Liver (tissue), 9 donors: ENCODE data around the gene ZRANB1. TPM values are rescaled to one million over a fixed set of nuclear protein-coding genes. Genes with fewer than 3 reads are reported as not detected.

ENCODE experiments used
- DNase-seq: peaks from one replicate; pipeline ENCODE4 v3.0.0-alpha.2; 2017; ENCODE audit warnings: low spot score
- H3K27ac ChIP-seq, 2 donors: one replicate each; pipeline ENCODE4 v1.7.0; 2013; ENCODE audit warnings: inconsistent platforms in 2 of 2, low read length in 2 of 2, control low read depth in 1 of 2, low read depth in 1 of 2, mild to moderate bottlenecking in 1 of 2
- H3K27me3 ChIP-seq, 4 donors: one replicate each; pipeline versions ENCODE4 v1.6.1 to v1.7.0; 2013; ENCODE audit warnings: low read length in 3 of 4, inconsistent platforms in 1 of 4, mild to moderate bottlenecking in 1 of 4, moderate library complexity in 1 of 4; ENCODE audit not compliant: control insufficient read depth in 4 of 4, insufficient read depth in 4 of 4
- H3K36me3 ChIP-seq, 4 donors: one replicate each; pipeline versions ENCODE4 v1.6.1 to v1.7.0; 2013; ENCODE audit warnings: low read length in 3 of 4, mild to moderate bottlenecking in 3 of 4, low read depth in 1 of 4, moderate library complexity in 1 of 4; ENCODE audit not compliant: control insufficient read depth in 4 of 4, insufficient read depth in 3 of 4
- H3K4me1 ChIP-seq, 4 donors: one replicate each; pipeline versions ENCODE4 v1.6.1 to v1.7.0; 2013; ENCODE audit warnings: low read length in 3 of 4, mild to moderate bottlenecking in 3 of 4, moderate library complexity in 1 of 4; ENCODE audit not compliant: control insufficient read depth in 4 of 4, insufficient read depth in 4 of 4
- H3K4me3 ChIP-seq, 3 donors: one replicate each; pipeline versions ENCODE4 v1.6.1 to v1.7.0; 2013; ENCODE audit warnings: low read length in 3 of 3, control low read depth in 1 of 3, low read depth in 1 of 3, mild to moderate bottlenecking in 1 of 3
- H3K9ac ChIP-seq, 2 donors: one replicate each; pipeline ENCODE4 v1.7.0; 2013; ENCODE audit warnings: low read length in 2 of 2, mild to moderate bottlenecking in 2 of 2, moderate library complexity in 2 of 2, control low read depth in 1 of 2, low read depth in 1 of 2
- H3K9me3 ChIP-seq, 4 donors: one replicate each; pipeline versions ENCODE4 v1.6.1 to v1.7.0; 2013; ENCODE audit warnings: low read length in 3 of 4; ENCODE audit not compliant: control insufficient read depth in 4 of 4
- EGR1 ChIP-seq, 2 donors: IDR thresholded peaks; 2 replicates each; pipeline ENCODE4 v1.6.1; 2016 to 2018; ENCODE audit warnings: antibody characterized with exemption in 2 of 2, low read depth in 2 of 2
- FOXA1 ChIP-seq: IDR thresholded peaks from 2 replicates; pipeline ENCODE4 v1.6.1; 2016; ENCODE audit warnings: antibody characterized with exemption
- FOXA2 ChIP-seq: IDR thresholded peaks from 2 replicates; pipeline ENCODE4 v1.6.1; 2016; ENCODE audit warnings: antibody characterized with exemption
- GABPA ChIP-seq, 2 donors: IDR thresholded peaks in 1 of 2; conservative IDR thresholded peaks in 1 of 2; 2 replicates each; pipeline ENCODE4 v1.6.1; 2016; ENCODE audit warnings: antibody characterized with exemption in 2 of 2, mild to moderate bottlenecking in 1 of 2, moderate library complexity in 1 of 2
- HNF4A ChIP-seq, 2 donors: conservative IDR thresholded peaks; 2 replicates each; pipeline ENCODE4 v1.6.1; 2016; ENCODE audit warnings: antibody characterized with exemption in 2 of 2, mild to moderate bottlenecking in 2 of 2
- HNF4G ChIP-seq: IDR thresholded peaks from 2 replicates; pipeline ENCODE4 v1.6.1; 2016; ENCODE audit warnings: antibody characterized with exemption
- JUND ChIP-seq, 2 donors: IDR thresholded peaks; 2 replicates each; pipeline ENCODE4 v1.6.1; 2016; ENCODE audit warnings: antibody characterized with exemption in 2 of 2
- NR2F2 ChIP-seq: IDR thresholded peaks from 2 replicates; pipeline ENCODE4 v1.6.1; 2016; ENCODE audit warnings: antibody characterized with exemption
- RAD21 ChIP-seq, 2 donors: IDR thresholded peaks; 2 replicates each; pipeline ENCODE4 v1.6.1; 2016; ENCODE audit warnings: antibody characterized with exemption in 2 of 2, mild to moderate bottlenecking in 2 of 2
- RXRA ChIP-seq, 2 donors: IDR thresholded peaks; 2 replicates each; pipeline ENCODE4 v1.6.1; 2017 to 2018; ENCODE audit warnings: antibody characterized with exemption in 2 of 2, mild to moderate bottlenecking in 1 of 2
- SP1 ChIP-seq: IDR thresholded peaks from 2 replicates; pipeline ENCODE4 v1.6.1; 2018; ENCODE audit warnings: antibody characterized with exemption, mild to moderate bottlenecking
- TAF1 ChIP-seq: conservative IDR thresholded peaks from 2 replicates; pipeline ENCODE4 v1.6.1; 2016; ENCODE audit warnings: antibody characterized with exemption, mild to moderate bottlenecking
- YY1 ChIP-seq: IDR thresholded peaks from 2 replicates; pipeline ENCODE4 v1.6.1; 2016; ENCODE audit warnings: antibody characterized with exemption, mild to moderate bottlenecking
- WGBS: extraction: QIAGEN DNeasy Blood & Tissue Kit; methylation state at CpG from one replicate; pipeline ENCODE4 v1.1.7; 2013; 5-methylcytosine and 5-hydroxymethylcytosine counted together
- polyA plus RNA-seq, 2 donors: library from polyadenylated mRNA; stranded (reverse) in 1 of 2; unstranded in 1 of 2; fragments of 200-250 nt in 1 of 2; fragments of >200 nt in 1 of 2; fragmentation: Nextera tagmentation in 1 of 2; extraction: Ambion mirVana in 1 of 2; gene quantifications; one replicate each; pipeline versions ENCODE4 v1.2.1 to v1.2.3, GENCODE V29; 2013 to 2015
- total RNA-seq, 2 donors: library from RNA; depleted of rRNA; stranded (reverse); fragments of >200 nt; gene quantifications; one replicate each; pipeline ENCODE4 v1.2.3, GENCODE V29; 2014
- TF ChIP-seq, protein P1 (sequence below): IDR thresholded peaks from 2 replicates; pipeline ENCODE4 v1.6.1; 2016; ENCODE audit warnings: antibody characterized with exemption
- TF ChIP-seq, protein P2 (sequence below): IDR thresholded peaks from 2 replicates; pipeline ENCODE4 v1.6.1; 2016; ENCODE audit warnings: antibody characterized with exemption
- TF ChIP-seq, protein P3 (sequence below): fragments of 150-350 bp; IDR thresholded peaks from 2 replicates; pipeline ENCODE4 v1.5.1; 2017; ENCODE audit warnings: improper control_type of control experiment, low read depth, low read length; ENCODE audit not compliant: missing input control
- TF ChIP-seq, protein P4 (sequence below): IDR thresholded peaks from 2 replicates; pipeline ENCODE4 v1.6.1; 2016; ENCODE audit warnings: antibody characterized with exemption, mild to moderate bottlenecking
- donor health status: healthy.
- donor health status: healthy.
- donor health status: healthy.
- donor health status: healthy.
- donor health status: healthy.

ZRANB1 gene
- total and polyA plus RNA-seq, 4 donors = 6.2 to 32.5 (median 14.4) TPM

DNA sequence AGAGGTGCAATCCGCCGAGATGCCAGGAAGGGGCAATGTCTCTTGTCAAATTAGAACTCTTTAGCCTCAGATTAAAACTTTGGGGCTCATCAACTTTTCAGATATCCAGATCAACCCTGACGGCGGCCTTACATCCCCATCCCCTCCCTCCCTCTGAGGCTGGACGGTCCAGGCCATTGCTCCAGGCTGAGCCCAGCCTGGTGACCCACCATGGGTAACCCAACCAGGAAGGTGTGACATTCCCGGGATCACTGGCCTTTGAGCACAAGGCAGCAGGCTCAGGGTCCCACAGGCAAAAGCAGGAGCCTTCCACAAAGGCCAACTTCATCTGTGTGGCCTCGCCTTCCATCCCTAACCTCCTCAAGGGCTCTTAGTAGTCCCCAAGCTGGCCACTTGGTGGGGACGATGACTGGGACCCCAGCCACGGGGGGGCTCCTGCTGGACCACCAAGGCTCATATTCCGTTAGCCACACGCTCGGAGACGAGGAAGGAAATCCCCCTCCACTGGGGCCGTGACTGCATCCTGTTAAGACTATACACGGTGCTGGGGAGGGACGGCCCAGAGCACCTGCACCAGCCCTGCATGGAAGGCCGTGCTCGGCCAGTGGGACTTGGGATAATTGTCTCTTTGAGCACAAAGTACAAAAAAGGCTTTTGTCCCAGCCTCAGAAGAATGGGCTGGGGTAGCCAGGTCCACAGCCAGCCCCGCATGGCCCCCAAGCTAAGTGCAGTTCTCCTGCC lies 62.8 kb downstream of the ZRANB1 start:
- H3K27me3 ChIP-seq = no peaks in the 10 kb centered on the region
- 89% methylated on average over 19 of the region's 19 CpGs for WGBS
- no peaks in the 10 kb centered on the region for H3K36me3 ChIP-seq
- no peaks in the 10 kb centered on the region for H3K9me3 ChIP-seq
- H3K4me1 ChIP-seq = no peaks in the 10 kb centered on the region
- TF ChIP-seq JUND (IDR thresholded peaks at IDR 0.05) (no peak), SP1 (no peak), HNF4G (no peak), RAD21 (IDR thresholded peaks at IDR 0.05) (no peak), EGR1 (IDR thresholded peaks at IDR 0.05; ENCODE audit: low read depth in 2 of 2) (no peak), YY1 (no peak), NR2F2 (no peak), GABPA (IDR thresholded peaks at IDR 0.05 in 1 of 2, conservative IDR thresholded peaks at IDR 0.05 in 1 of 2) (no peak), HNF4A (conservative IDR thresholded peaks at IDR 0.05) (no peak), FOXA1 (no peak), TAF1 (no peak), FOXA2 (no peak), RXRA (IDR thresholded peaks at IDR 0.05) (no peak)
- TF ChIP-seq, protein P1, sequence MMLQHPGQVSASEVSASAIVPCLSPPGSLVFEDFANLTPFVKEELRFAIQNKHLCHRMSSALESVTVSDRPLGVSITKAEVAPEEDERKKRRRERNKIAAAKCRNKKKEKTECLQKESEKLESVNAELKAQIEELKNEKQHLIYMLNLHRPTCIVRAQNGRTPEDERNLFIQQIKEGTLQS = no peak
- TF ChIP-seq, protein P2, sequence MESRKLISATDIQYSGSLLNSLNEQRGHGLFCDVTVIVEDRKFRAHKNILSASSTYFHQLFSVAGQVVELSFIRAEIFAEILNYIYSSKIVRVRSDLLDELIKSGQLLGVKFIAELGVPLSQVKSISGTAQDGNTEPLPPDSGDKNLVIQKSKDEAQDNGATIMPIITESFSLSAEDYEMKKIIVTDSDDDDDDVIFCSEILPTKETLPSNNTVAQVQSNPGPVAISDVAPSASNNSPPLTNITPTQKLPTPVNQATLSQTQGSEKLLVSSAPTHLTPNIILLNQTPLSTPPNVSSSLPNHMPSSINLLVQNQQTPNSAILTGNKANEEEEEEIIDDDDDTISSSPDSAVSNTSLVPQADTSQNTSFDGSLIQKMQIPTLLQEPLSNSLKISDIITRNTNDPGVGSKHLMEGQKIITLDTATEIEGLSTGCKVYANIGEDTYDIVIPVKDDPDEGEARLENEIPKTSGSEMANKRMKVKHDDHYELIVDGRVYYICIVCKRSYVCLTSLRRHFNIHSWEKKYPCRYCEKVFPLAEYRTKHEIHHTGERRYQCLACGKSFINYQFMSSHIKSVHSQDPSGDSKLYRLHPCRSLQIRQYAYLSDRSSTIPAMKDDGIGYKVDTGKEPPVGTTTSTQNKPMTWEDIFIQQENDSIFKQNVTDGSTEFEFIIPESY = no peak
- TF ChIP-seq, protein P3, sequence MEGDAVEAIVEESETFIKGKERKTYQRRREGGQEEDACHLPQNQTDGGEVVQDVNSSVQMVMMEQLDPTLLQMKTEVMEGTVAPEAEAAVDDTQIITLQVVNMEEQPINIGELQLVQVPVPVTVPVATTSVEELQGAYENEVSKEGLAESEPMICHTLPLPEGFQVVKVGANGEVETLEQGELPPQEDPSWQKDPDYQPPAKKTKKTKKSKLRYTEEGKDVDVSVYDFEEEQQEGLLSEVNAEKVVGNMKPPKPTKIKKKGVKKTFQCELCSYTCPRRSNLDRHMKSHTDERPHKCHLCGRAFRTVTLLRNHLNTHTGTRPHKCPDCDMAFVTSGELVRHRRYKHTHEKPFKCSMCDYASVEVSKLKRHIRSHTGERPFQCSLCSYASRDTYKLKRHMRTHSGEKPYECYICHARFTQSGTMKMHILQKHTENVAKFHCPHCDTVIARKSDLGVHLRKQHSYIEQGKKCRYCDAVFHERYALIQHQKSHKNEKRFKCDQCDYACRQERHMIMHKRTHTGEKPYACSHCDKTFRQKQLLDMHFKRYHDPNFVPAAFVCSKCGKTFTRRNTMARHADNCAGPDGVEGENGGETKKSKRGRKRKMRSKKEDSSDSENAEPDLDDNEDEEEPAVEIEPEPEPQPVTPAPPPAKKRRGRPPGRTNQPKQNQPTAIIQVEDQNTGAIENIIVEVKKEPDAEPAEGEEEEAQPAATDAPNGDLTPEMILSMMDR = no peak
- TF ChIP-seq, protein P4, sequence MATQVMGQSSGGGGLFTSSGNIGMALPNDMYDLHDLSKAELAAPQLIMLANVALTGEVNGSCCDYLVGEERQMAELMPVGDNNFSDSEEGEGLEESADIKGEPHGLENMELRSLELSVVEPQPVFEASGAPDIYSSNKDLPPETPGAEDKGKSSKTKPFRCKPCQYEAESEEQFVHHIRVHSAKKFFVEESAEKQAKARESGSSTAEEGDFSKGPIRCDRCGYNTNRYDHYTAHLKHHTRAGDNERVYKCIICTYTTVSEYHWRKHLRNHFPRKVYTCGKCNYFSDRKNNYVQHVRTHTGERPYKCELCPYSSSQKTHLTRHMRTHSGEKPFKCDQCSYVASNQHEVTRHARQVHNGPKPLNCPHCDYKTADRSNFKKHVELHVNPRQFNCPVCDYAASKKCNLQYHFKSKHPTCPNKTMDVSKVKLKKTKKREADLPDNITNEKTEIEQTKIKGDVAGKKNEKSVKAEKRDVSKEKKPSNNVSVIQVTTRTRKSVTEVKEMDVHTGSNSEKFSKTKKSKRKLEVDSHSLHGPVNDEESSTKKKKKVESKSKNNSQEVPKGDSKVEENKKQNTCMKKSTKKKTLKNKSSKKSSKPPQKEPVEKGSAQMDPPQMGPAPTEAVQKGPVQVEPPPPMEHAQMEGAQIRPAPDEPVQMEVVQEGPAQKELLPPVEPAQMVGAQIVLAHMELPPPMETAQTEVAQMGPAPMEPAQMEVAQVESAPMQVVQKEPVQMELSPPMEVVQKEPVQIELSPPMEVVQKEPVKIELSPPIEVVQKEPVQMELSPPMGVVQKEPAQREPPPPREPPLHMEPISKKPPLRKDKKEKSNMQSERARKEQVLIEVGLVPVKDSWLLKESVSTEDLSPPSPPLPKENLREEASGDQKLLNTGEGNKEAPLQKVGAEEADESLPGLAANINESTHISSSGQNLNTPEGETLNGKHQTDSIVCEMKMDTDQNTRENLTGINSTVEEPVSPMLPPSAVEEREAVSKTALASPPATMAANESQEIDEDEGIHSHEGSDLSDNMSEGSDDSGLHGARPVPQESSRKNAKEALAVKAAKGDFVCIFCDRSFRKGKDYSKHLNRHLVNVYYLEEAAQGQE = no peak
- H3K9ac ChIP-seq = no peak overlapping the region
- H3K4me3 ChIP-seq = no peak overlapping the region
- H3K27ac ChIP-seq = no peak overlapping the region
- DNase-seq = no peak
